HCT116 (cell line): ENCODE results near the gene ART1. TPM values are rescaled to one million over a fixed set of nuclear protein-coding genes. Genes with fewer than 3 reads are reported as not detected.

Experiments used
- ATAC-seq: fragments of 200-7000 bp; cut with Tn5 transposase; 2 replicates; pipeline ENCODE4 v1.9.1; 2020; ENCODE audit warnings: mild to moderate bottlenecking, moderate library complexity
- BruUV-seq: library from RNA; stranded (reverse); fragments of 400-500 nt; replicated peaks from 2 replicates; lab custom pipeline; 2021; lab: Mats Ljungman, UMichigan
- CTCF ChIA-PET: fragments of 300-600 bp; sonication (Branson Sonifier 250); formaldehyde crosslinking; loops from one replicate; lab custom pipeline; 2021; ENCODE audit warnings: antibody characterized with exemption; lab: Charles Lee
- POLR2A ChIA-PET: fragments of 300-600, 350-600 bp; sonication (Branson Sonifier 250); formaldehyde crosslinking; loops from one replicate; lab custom pipeline; 2021; ENCODE audit warnings: antibody characterized with exemption; lab: Charles Lee
- RAD21 ChIA-PET, 2 experiments: fragments of 300-600 bp; sonication (Branson Sonifier 250); formaldehyde crosslinking; loops; one replicate each; lab custom pipeline; 2023; ENCODE audit warnings: low total read pairs in 2 of 2; ENCODE audit not compliant: uncharacterized antibody in 2 of 2, unreplicated experiment in 2 of 2, low non-redundant PET in 1 of 2; lab: Charles Lee
- DNase-seq: peaks from one replicate; pipeline ENCODE4 v3.0.0-alpha.2; 2010; ENCODE audit warnings: low read depth, low spot score
- H2AFZ ChIP-seq: fragments of 200-600 bp; shearing (Covaris generic), sonication (generic); 2 replicates; pipeline ENCODE4 v1.6.1; 2017; ENCODE audit warnings: low read depth, mixed run types, mixed read lengths, antibody characterized with exemption, low read length; ENCODE audit not compliant: poor library complexity, severe bottlenecking
- H3K27ac ChIP-seq: 2 replicates; pipeline ENCODE4 v1.5.1; 2012; ENCODE audit warnings: low read depth, low read length
- H3K27me3 ChIP-seq: fragments of 200-600 bp; sonication (generic); 2 replicates; pipeline ENCODE4 v1.6.1; 2016; ENCODE audit warnings: mixed run types, low read length, mixed read lengths; ENCODE audit not compliant: insufficient read depth
- H3K36me3 ChIP-seq, 2 experiments: fragments of 200-500 bp in 1 of 2; fragments of 200-600 bp in 1 of 2; sonication (Bioruptor generic) in 1 of 2; sonication (generic) in 1 of 2; 2 replicates each; pipeline versions ENCODE4 v1.5.1 to v1.6.1; 2014 to 2016; ENCODE audit warnings: low read length in 2 of 2, inconsistent platforms in 1 of 2, mixed read lengths in 1 of 2, mixed run types in 1 of 2; ENCODE audit not compliant: insufficient read depth in 2 of 2, control insufficient read depth in 1 of 2
- H3K4me1 ChIP-seq, 2 experiments: fragments of 200-600 bp in 1 of 2; sonication (generic) in 1 of 2; 2 replicates each; pipeline versions ENCODE4 v1.5.1 to v1.6.1; 2012 to 2017; ENCODE audit warnings: low read length in 2 of 2, inconsistent platforms in 1 of 2, mild to moderate bottlenecking in 1 of 2, mixed read lengths in 1 of 2, mixed run types in 1 of 2, moderate library complexity in 1 of 2; ENCODE audit not compliant: insufficient read depth in 2 of 2, control insufficient read depth in 1 of 2
- H3K4me2 ChIP-seq: fragments of 200-600 bp; sonication (generic); 2 replicates; pipeline ENCODE4 v1.6.1; 2017; ENCODE audit warnings: mixed run types, low read length, mixed read lengths
- H3K4me3 ChIP-seq, 2 experiments: fragments of 200-600 bp in 1 of 2; sonication (generic) in 1 of 2; replicated peaks in 1 of 2; 2 replicates each; pipeline ENCODE4 v1.5.1; 2011 to 2016; ENCODE audit warnings: low read length in 2 of 2, control low read depth in 1 of 2, low read depth in 1 of 2, mild to moderate bottlenecking in 1 of 2, mixed read lengths in 1 of 2, mixed run types in 1 of 2
- H3K79me2 ChIP-seq: fragments of 200-600 bp; sonication (generic); 2 replicates; pipeline ENCODE4 v1.6.1; 2017; ENCODE audit warnings: mild to moderate bottlenecking, mixed run types, low read length, moderate library complexity, mixed read lengths; ENCODE audit not compliant: insufficient read depth
- H3K9ac ChIP-seq: fragments of 200-600 bp; sonication (generic); 2 replicates; pipeline ENCODE4 v1.6.1; 2016; ENCODE audit warnings: low read length, mixed read lengths
- H3K9me2 ChIP-seq: fragments of 200-600 bp; sonication (generic), shearing (Covaris generic); 2 replicates; pipeline ENCODE4 v1.6.1; 2017; ENCODE audit warnings: mixed run types, mild to moderate bottlenecking, moderate library complexity; ENCODE audit not compliant: insufficient read depth
- H3K9me3 ChIP-seq, 2 experiments: fragments of 200-500 bp in 1 of 2; fragments of 200-600 bp in 1 of 2; sonication (Bioruptor generic) in 1 of 2; sonication (generic) in 1 of 2; 2 replicates each; pipeline ENCODE4 v1.6.1; 2014 to 2017; ENCODE audit warnings: low read length in 2 of 2, mixed read lengths in 2 of 2, inconsistent platforms in 1 of 2, low read depth in 1 of 2, mild to moderate bottlenecking in 1 of 2, mixed run types in 1 of 2, moderate library complexity in 1 of 2; ENCODE audit not compliant: control insufficient read depth in 1 of 2, insufficient read depth in 1 of 2
- H4K20me1 ChIP-seq: fragments of 200-600 bp; sonication (generic), shearing (Covaris generic); 2 replicates; pipeline ENCODE4 v1.6.1; 2017; ENCODE audit warnings: mixed run types, mild to moderate bottlenecking, moderate library complexity; ENCODE audit not compliant: insufficient read depth
- CBX3 ChIP-seq: IDR thresholded peaks from 2 replicates; pipeline ENCODE4 v1.6.1; 2012; ENCODE audit warnings: low read depth
- CEBPB ChIP-seq: IDR thresholded peaks from 2 replicates; pipeline ENCODE4 v1.6.1; 2012; ENCODE audit warnings: low read depth
- ELF1 ChIP-seq: IDR thresholded peaks from 2 replicates; pipeline ENCODE4 v1.6.1; 2012; ENCODE audit warnings: low read depth, borderline replicate concordance
- EZH2phosphoT487 ChIP-seq: fragments of 200-600 bp; IDR thresholded peaks from 2 replicates; pipeline ENCODE4 v1.6.1; 2018; ENCODE audit warnings: antibody characterized with exemption, borderline replicate concordance
- POLR2A ChIP-seq: IDR thresholded peaks from 2 replicates; pipeline ENCODE4 v1.7.0; 2011; ENCODE audit warnings: borderline replicate concordance; ENCODE audit not compliant: insufficient read depth, insufficient read length; ENCODE audit errors: extremely low read depth
- RAD21 ChIP-seq: IDR thresholded peaks from 2 replicates; pipeline ENCODE4 v1.6.1; 2012; ENCODE audit warnings: low read depth, mild to moderate bottlenecking
- SIN3A ChIP-seq: IDR thresholded peaks from 2 replicates; pipeline ENCODE4 v1.6.1; 2012; ENCODE audit warnings: low read depth
- SP1 ChIP-seq: IDR thresholded peaks from 2 replicates; pipeline ENCODE4 v1.6.1; 2012; ENCODE audit warnings: low read depth
- TCF7L2 ChIP-seq: IDR thresholded peaks from 2 replicates; pipeline ENCODE4 v1.7.0; 2011; ENCODE audit warnings: borderline replicate concordance, inconsistent platforms; ENCODE audit not compliant: insufficient read depth, insufficient read length; ENCODE audit errors: extremely low read depth
- YY1 ChIP-seq: IDR thresholded peaks from 2 replicates; pipeline ENCODE4 v1.6.1; 2011; ENCODE audit warnings: low read length, low read depth, moderate library complexity, mild to moderate bottlenecking; ENCODE audit not compliant: insufficient replicate concordance; ENCODE audit errors: extremely low read depth
- ZNF274 ChIP-seq: fragments of 200-500 bp; sonication (Bioruptor generic); IDR thresholded peaks from 2 replicates; pipeline ENCODE4 v1.6.1; 2014; ENCODE audit warnings: mild to moderate bottlenecking, low read depth, low read length, inconsistent platforms
- intact Hi-C: fragments of 100-400 bp; cut with micrococcal nuclease; formaldehyde crosslinking; loops from 2 replicates; pipeline ENCODE4 v1.10.0; 2022
- total RNA-seq: library from RNA; stranded (reverse); gene quantifications from one replicate; pipeline ENCODE4 v1.2.1, GENCODE V29; 2021; ENCODE audit not compliant: unreplicated experiment
- TF ChIP-seq, protein P1 (sequence below): IDR thresholded peaks from 2 replicates; pipeline ENCODE4 v1.6.1; 2012; ENCODE audit warnings: low read depth
- TF ChIP-seq, protein P2 (sequence below), 3 experiments: fragments of 200-600 bp in 1 of 3; sonication (generic) in 1 of 3; IDR thresholded peaks in 2 of 3; conservative IDR thresholded peaks in 1 of 3; 2 replicates each; pipeline ENCODE4 v1.5.1; 2012 to 2017; ENCODE audit warnings: low read depth in 2 of 3, low read length in 2 of 3, antibody characterized with exemption in 1 of 3, borderline replicate concordance in 1 of 3, control low read depth in 1 of 3, mild to moderate bottlenecking in 1 of 3, mixed read lengths in 1 of 3, mixed run types in 1 of 3, moderate library complexity in 1 of 3; ENCODE audit not compliant: insufficient read depth in 1 of 3
- TF ChIP-seq, protein P3 (sequence below): IDR thresholded peaks from 2 replicates; pipeline ENCODE4 v1.6.1; 2011; ENCODE audit warnings: mild to moderate bottlenecking, low read length, moderate library complexity; ENCODE audit not compliant: insufficient replicate concordance; ENCODE audit errors: extremely low read depth

ART1 gene
- total RNA-seq, 1 experiment from 2014 or later: not detected

DNA sequence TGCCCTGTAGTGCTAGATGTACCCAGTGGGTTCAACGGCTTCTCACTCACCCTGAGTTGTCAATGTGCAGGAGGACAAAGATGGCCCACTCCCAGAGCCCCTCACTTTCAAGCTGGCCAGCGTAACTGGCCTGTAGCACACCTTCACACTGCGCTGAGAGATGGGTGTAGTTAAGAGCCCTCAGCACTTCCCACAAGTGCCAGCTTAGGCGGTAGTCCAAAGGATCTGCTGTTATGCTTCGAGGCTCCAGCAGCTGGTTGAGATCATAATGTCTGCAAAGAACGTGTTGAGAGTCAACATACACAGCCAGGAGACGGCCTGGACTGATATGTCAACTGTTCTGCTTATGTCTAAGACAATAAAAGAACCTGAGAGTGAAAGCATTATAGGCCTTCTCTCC lies 41.0 kb downstream of the ART1 start:
- BruUV-seq: no TSS peak
- POLR2A ChIA-PET: no interaction called here
- peaks cover 57 to 58% of the 10 kb centered on the region in 2 experiments for H3K36me3 ChIP-seq

DNA sequence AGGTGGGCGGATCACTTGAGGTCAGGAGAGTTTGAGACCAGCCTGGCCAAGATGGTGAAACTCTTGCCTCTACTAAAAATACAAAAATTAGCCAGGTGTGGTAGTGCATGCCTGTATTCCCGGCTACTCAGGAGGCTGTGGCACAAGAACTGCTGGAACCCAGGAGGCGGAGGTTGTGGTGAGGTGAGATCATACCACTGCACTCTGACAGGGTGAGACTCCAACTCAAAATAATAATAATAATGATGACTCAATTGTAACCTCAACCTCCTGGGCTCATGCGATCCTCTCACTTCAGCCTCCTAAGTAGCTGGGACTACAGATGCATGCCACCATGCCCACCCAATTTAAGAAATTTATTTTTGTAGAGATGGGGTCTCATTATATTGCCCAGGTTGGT lies 41.8 kb downstream of the ART1 start:
- CTCF ChIA-PET: no interaction called here
- Histone ChIP-seq H3K9me3 (no peaks in the 10 kb centered on the region), H3K4me1 (no peaks in the 10 kb centered on the region), H3K27ac (no peak overlapping the region), H3K27me3 (no peaks in the 10 kb centered on the region), H3K4me2 (no peak overlapping the region), H3K36me3 (peaks cover 55% of the 10 kb centered on the region in 2 experiments), H3K4me3 (no peak overlapping the region), H2AFZ (no peak overlapping the region), H3K9me2 (no peaks in the 10 kb centered on the region), H4K20me1 (no peaks in the 10 kb centered on the region), H3K79me2 (peaks cover 7% of the 10 kb centered on the region; the same call in 1 of the 2 replicates), H3K9ac (no peak overlapping the region)
- DNase-seq: no peak
- no TSS peak for BruUV-seq
- intact Hi-C loops: no loop called here
- no peak for ATAC-seq
- POLR2A ChIA-PET: no interaction called here
- RAD21 ChIA-PET: no interaction called here
- no peak for TF ChIP-seq POLR2A
- TF ChIP-seq, protein P1, sequence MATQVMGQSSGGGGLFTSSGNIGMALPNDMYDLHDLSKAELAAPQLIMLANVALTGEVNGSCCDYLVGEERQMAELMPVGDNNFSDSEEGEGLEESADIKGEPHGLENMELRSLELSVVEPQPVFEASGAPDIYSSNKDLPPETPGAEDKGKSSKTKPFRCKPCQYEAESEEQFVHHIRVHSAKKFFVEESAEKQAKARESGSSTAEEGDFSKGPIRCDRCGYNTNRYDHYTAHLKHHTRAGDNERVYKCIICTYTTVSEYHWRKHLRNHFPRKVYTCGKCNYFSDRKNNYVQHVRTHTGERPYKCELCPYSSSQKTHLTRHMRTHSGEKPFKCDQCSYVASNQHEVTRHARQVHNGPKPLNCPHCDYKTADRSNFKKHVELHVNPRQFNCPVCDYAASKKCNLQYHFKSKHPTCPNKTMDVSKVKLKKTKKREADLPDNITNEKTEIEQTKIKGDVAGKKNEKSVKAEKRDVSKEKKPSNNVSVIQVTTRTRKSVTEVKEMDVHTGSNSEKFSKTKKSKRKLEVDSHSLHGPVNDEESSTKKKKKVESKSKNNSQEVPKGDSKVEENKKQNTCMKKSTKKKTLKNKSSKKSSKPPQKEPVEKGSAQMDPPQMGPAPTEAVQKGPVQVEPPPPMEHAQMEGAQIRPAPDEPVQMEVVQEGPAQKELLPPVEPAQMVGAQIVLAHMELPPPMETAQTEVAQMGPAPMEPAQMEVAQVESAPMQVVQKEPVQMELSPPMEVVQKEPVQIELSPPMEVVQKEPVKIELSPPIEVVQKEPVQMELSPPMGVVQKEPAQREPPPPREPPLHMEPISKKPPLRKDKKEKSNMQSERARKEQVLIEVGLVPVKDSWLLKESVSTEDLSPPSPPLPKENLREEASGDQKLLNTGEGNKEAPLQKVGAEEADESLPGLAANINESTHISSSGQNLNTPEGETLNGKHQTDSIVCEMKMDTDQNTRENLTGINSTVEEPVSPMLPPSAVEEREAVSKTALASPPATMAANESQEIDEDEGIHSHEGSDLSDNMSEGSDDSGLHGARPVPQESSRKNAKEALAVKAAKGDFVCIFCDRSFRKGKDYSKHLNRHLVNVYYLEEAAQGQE: no peak
- no peak for TF ChIP-seq TCF7L2
- TF ChIP-seq YY1: no peak
- TF ChIP-seq, protein P2, sequence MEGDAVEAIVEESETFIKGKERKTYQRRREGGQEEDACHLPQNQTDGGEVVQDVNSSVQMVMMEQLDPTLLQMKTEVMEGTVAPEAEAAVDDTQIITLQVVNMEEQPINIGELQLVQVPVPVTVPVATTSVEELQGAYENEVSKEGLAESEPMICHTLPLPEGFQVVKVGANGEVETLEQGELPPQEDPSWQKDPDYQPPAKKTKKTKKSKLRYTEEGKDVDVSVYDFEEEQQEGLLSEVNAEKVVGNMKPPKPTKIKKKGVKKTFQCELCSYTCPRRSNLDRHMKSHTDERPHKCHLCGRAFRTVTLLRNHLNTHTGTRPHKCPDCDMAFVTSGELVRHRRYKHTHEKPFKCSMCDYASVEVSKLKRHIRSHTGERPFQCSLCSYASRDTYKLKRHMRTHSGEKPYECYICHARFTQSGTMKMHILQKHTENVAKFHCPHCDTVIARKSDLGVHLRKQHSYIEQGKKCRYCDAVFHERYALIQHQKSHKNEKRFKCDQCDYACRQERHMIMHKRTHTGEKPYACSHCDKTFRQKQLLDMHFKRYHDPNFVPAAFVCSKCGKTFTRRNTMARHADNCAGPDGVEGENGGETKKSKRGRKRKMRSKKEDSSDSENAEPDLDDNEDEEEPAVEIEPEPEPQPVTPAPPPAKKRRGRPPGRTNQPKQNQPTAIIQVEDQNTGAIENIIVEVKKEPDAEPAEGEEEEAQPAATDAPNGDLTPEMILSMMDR (IDR thresholded peaks at IDR 0.05 in 2 of 3, conservative IDR thresholded peaks at IDR 0.05 in 1 of 3; ENCODE audit: borderline replicate concordance in 1 of 3, insufficient read depth in 1 of 3, low read depth in 2 of 3, low read length in 2 of 3): no peak
- no peak for TF ChIP-seq RAD21
- TF ChIP-seq, protein P3, sequence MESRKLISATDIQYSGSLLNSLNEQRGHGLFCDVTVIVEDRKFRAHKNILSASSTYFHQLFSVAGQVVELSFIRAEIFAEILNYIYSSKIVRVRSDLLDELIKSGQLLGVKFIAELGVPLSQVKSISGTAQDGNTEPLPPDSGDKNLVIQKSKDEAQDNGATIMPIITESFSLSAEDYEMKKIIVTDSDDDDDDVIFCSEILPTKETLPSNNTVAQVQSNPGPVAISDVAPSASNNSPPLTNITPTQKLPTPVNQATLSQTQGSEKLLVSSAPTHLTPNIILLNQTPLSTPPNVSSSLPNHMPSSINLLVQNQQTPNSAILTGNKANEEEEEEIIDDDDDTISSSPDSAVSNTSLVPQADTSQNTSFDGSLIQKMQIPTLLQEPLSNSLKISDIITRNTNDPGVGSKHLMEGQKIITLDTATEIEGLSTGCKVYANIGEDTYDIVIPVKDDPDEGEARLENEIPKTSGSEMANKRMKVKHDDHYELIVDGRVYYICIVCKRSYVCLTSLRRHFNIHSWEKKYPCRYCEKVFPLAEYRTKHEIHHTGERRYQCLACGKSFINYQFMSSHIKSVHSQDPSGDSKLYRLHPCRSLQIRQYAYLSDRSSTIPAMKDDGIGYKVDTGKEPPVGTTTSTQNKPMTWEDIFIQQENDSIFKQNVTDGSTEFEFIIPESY: no peak
- TF ChIP-seq EZH2phosphoT487: no peak
- no peak for TF ChIP-seq ZNF274
- no peak for TF ChIP-seq SIN3A
- TF ChIP-seq CBX3: no peak

More for the DNA sequence above, 41.0 kb downstream of the ART1 start:
- ATAC-seq (no peak), DNase-seq (no peak)
- Histone ChIP-seq H3K9ac (no peak overlapping the region), H3K4me2 (no peak overlapping the region), H3K27me3 (no peaks in the 10 kb centered on the region), H3K9me2 (no peaks in the 10 kb centered on the region), H2AFZ (no peak overlapping the region), H4K20me1 (no peaks in the 10 kb centered on the region), H3K27ac (no peak overlapping the region), H3K9me3 (no peaks in the 10 kb centered on the region), H3K4me3 (no peak overlapping the region), H3K4me1 (no peaks in the 10 kb centered on the region), H3K79me2 (peaks cover 7% of the 10 kb centered on the region; the same call in 1 of the 2 replicates)
- ChIA-PET CTCF (no interaction called here), RAD21 (no interaction called here)
- TF ChIP-seq CBX3 (no peak), CEBPB (no peak), ELF1 (no peak), SP1 (no peak)
- intact Hi-C loops: no loop called here
